SK-N-MC (cell line): Measurements from ENCODE around the gene DNAH11.

Source experiments
- EZH2 ChIP-seq: fragments of 200-600 bp; sonication (generic); IDR thresholded peaks from one replicate; pipeline ENCODE4 v1.6.1; 2017; ENCODE audit warnings: antibody characterized with exemption
- POLR2AphosphoS5 ChIP-seq: IDR thresholded peaks from 2 replicates; pipeline ENCODE4 v1.6.1; 2012; ENCODE audit warnings: mild to moderate bottlenecking, low read depth, low read length, borderline replicate concordance

DNA sequence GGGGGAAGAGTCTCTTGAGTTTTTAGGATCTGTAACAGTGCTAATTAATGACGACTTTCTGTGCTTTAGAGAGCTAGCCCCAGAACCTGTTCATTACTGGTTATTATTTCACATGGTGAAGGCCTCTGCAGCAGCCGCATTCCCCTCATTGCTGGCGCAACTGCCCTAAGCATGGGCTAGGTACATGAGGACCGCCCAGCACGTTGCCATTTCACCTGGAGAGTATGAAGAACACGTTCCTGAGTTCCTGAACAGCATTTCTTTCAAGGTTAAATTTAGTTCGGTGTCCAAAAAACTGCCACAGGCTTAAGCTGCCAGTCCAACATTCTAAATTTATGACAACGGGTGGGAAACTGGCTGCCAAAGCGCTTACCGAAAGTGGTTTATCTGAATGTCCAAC is 177.0 kb downstream of the DNAH11 start:
- TF ChIP-seq POLR2AphosphoS5, result no peak
- no peak for TF ChIP-seq EZH2
